GM19397 (cell line): ENCODE measurements around the gene C5.
"Not testable (repeated sequence)": the region's sequence is repeated elsewhere in the genome, so short reads cannot be mapped to it uniquely, and the experiment has no call there.

Experiments used
- ATAC-seq: cut with Tn5 transposase; IDR thresholded peaks from one replicate; pipeline ENCODE4 v1.9.1; 2021; ENCODE audit warnings: mild to moderate bottlenecking, moderate library complexity; ENCODE audit not compliant: unreplicated experiment

The C5 gene

GRCh38 chr9:120982836-120983235 is 67.2 kb downstream of the C5 start:
- no peak for ATAC-seq

GRCh38 chr9:120980951-120981350 is 69.1 kb downstream of the C5 start:
- ATAC-seq, result no peak

- no peak for ATAC-seq
Observed at GRCh38 chr9:120979797-120980196, 70.3 kb downstream of the C5 start.

- ATAC-seq, result no peak
Observed at GRCh38 chr9:120978987-120979386, 71.1 kb downstream of the C5 start.

GRCh38 chr9:120977321-120977720 is 72.8 kb downstream of the C5 start:
- ATAC-seq, result no peak

- ATAC-seq, result no peak
Observed at GRCh38 chr9:120974921-120975320, 75.2 kb downstream of the C5 start.

- no peak for ATAC-seq
Observed at GRCh38 chr9:120974181-120974580, 75.9 kb downstream of the C5 start.

GRCh38 chr9:120971938-120972337 is 78.1 kb downstream of the C5 start:
- ATAC-seq, result no peak

- not testable (repeated sequence) for ATAC-seq
Observed at GRCh38 chr9:120971471-120971870, 78.6 kb downstream of the C5 start.

- no peak for ATAC-seq
Observed at GRCh38 chr9:120970244-120970643, 79.8 kb downstream of the C5 start.

GRCh38 chr9:120966013-120966369 is 84.1 kb downstream of the C5 start:
- ATAC-seq, result no peak

- ATAC-seq, result no peak
Observed at GRCh38 chr9:120965344-120966012, 84.6 kb downstream of the C5 start.

GRCh38 chr9:120961936-120962335 is 88.1 kb downstream of the C5 start:
- no peak for ATAC-seq

GRCh38 chr9:120960001-120960400 is 90.1 kb downstream of the C5 start:
- no peak for ATAC-seq

GRCh38 chr9:120956862-120957261 is 93.2 kb downstream of the C5 start:
- no peak for ATAC-seq

- ATAC-seq, result no peak
Observed at GRCh38 chr9:120951960-120952618, 98.0 kb downstream of the C5 start.

- ATAC-seq, result no peak
Observed at GRCh38 chr9:120950421-120951388, 99.4 kb downstream of the C5 start.

GRCh38 chr9:120949290-120949689 is 100.8 kb downstream of the C5 start:
- no peak for ATAC-seq

- ATAC-seq, result no peak
Observed at GRCh38 chr9:120948824-120949223, 101.3 kb downstream of the C5 start.

GRCh38 chr9:120947222-120947621 is 102.9 kb downstream of the C5 start:
- no peak for ATAC-seq

GRCh38 chr9:120946259-120946658 is 103.8 kb downstream of the C5 start:
- ATAC-seq, result no peak

- no peak for ATAC-seq
Observed at GRCh38 chr9:120944948-120945347, 105.1 kb downstream of the C5 start.
